Non-pigmented ciliary epithelial cell (primary cell): ENCODE results near the gene LHFPL2.

Experiments used
- DNase-seq: peaks from one replicate; pipeline ENCODE4 v3.0.0-alpha.2; 2010; ENCODE audit warnings: low read depth

Gene LHFPL2

DNA sequence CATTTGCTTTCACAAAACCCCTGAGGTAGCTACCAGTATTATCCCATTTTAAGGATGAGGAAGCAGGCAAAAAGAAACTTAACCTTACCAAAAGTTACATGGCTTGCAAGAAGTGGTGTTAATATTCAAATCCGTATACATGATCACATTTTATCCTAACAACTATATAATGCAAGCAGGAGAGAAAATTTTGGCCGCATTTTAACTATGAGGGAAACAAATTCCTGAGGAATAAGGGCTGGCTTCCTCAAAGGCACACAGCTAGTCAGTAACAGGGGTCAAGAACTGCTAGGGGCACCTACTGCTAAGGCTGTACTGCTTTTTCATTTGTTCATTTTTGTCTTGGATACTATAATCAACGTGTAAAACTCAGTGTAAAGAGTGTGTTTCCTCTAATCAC is 81.0 kb downstream of the LHFPL2 start:
- DNase-seq = no peak

DNA sequence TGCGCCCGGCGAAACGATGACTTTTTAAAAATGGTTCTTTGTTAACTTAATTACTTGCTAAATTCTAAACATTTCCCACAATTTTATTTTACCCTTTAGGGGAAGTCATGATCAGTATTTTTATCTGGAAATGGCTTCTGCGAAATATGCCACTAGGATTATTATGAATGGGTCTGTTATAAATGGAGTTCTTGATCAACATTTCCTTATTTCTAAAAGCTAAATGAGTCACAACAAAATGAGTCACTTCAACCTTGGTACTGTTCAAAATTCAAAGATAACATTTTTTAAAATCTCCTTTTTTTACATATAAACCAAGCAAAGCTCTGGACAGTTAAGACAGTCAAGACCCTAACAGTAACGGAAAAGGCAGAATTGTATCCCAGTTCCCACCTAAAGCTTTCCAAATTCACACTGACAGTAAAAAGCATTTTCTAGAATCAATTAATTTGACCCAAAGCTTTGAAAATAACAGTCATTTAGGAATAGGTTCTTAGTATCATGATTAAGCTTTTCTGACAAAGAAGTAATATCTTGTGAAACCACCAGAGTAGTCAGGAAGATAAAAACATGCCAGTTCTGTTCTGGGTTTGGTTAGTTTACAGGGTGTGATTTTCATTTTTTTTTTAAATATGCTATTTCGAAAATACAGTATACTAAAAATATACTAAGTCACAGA is 81.7 kb downstream of the LHFPL2 start:
- no peak for DNase-seq

GRCh38 chr5:78565395-78565794 is 83.2 kb downstream of the LHFPL2 start:
- no peak for DNase-seq

DNA sequence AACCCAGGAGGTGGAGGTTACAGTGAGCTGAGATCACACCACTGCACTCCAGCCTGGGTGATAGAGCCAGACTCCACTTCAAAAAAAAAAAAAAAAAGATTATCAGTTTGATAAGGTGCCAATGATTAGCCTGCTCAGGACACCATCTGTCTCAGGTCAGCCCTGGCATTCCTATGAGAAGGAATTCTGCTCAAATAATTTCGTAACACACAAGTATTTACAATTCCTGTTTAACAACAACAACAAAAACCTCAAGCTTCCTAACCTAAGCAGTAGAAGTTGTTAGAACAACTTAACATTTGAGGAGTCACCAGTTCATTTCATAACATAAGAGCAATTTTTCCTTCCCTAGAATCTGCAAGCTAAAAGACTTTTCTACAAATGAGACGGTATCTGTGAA is 85.0 kb downstream of the LHFPL2 start:
- DNase-seq = no peak

DNA sequence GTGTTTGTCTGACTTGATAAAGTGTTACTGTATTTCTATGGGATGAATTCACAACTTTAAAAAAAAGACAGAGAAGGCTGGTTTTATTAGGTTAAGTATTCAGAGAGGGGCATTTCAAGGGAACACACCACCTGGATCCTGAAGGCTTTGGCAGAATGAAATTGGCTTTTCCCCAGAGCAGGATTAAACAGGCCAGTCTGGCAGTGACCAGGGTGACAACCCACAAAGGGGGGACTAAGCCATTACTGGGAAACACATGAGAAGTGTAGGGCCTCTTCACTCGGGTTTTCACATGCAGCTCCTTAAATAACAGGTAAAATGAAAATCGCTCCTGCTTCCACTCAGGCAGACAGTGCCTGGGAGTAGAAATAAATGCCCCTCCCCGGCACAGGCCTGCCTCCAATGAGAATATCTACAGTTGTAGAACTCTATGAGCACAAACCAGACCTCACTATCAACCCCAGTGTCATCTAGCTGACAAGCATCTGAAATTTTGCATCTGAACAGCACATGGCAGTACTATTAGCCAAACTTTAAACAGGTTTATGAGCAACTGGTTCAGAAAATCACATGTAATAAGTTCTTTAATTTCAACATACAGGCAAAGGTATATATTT is 85.8 kb downstream of the LHFPL2 start:
- DNase-seq = no peak

DNA sequence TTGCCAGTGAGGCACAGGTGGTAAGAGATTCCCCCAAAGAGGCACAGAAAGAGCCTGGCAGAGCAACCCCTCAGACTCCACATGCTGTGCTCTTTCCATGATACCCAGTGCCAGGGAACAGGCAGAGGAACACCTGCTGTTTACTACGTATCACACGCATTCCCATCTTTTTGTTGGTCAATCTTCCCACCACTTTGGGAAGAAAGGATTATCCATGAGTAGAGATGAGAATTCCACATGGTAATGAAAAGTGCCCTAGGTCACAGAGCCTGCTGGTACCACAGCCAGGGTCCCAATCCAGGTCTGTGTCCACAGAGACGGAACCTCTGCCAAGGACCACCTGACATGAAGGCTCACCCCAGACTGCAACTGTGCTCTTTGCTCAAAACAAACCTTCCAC is 86.6 kb downstream of the LHFPL2 start:
- no peak for DNase-seq

GRCh38 chr5:78561261-78561660 is 87.3 kb downstream of the LHFPL2 start:
- no peak for DNase-seq

- DNase-seq = no peak
Measured at GRCh38 chr5:78560000-78560855, 88.3 kb downstream of the LHFPL2 start.

DNA sequence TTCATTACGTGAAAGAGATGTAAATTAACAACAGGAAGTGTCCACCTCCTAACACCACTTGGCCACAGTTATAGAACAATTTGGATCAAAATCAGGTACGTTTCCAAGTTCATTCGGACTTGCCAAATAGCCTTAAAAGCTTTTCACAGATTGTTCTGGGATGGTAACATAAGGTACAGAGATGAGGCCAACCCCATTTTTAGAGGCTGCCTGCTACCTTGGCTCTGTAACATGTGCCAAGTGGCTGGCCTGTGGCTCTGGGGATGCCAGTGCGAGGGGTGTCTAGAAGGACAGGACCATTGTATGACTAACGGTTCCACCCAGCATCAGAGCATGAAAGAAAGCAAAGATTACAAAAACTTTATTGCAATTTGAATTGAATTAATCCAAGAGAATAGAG is 91.0 kb downstream of the LHFPL2 start:
- DNase-seq = no peak

DNA sequence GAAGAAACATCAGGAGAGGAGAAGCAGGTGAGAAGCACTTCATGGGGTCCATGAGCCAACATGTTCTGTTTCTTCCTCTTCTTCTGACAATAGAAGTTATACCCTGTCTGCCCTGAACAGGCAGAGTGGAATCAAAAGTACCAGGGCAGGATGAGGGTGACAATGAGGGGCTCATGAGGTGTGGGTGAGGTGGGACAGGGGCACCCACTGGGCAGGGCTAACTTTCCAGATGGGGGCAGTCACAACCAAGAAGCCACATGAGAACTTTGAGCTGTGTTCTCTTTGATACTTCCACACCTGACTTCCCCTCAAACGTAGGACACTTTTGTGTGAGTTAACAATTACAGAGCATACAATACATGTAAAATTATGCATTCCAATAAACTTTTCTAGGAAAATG is 92.7 kb downstream of the LHFPL2 start:
- DNase-seq = no peak

- DNase-seq = no peak
Measured at GRCh38 chr5:78554670-78555069, 93.9 kb downstream of the LHFPL2 start.

DNA sequence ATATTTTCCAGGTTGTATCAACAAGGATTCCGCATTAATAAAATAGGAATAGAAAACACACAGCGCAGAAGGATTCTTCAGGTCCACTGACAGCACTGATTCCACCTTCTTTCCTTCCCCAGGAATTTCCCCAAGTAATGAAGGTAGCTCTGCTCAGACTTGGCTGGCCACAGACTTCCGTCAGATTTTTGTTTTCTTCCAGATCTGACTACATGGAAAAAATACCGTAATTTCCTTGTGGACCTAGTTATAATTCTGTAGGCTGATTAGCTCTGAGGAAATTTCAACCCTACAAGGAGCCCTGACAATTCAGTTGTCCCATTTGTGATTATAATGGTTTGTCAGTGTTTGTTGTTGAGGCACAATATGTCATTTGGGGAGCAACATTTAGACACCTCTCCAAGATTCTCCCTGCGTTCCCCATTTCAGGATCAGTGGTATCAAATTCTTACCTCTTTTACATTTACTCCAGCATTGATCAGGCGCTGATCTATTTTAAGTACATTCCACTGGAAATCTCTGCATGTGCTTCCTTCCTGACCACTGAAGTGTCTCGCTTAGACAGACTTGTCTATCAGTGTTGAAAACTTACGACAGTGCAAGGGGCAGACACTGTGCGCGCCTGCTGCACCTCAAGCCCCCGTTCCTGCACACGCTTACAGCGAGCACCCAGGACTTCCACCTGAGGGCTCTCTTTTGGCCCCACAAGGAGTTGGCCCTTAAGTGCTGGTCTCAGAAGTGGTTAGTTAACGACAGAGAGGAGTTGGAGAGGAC is 94.8 kb downstream of the LHFPL2 start:
- no peak for DNase-seq

- DNase-seq = no peak
Measured at GRCh38 chr5:78552729-78553342, 95.7 kb downstream of the LHFPL2 start.

- DNase-seq = no peak
Measured at GRCh38 chr5:78550891-78551290, 97.7 kb downstream of the LHFPL2 start.

GRCh38 chr5:78549043-78549442 is 99.5 kb downstream of the LHFPL2 start:
- DNase-seq = no peak

DNA sequence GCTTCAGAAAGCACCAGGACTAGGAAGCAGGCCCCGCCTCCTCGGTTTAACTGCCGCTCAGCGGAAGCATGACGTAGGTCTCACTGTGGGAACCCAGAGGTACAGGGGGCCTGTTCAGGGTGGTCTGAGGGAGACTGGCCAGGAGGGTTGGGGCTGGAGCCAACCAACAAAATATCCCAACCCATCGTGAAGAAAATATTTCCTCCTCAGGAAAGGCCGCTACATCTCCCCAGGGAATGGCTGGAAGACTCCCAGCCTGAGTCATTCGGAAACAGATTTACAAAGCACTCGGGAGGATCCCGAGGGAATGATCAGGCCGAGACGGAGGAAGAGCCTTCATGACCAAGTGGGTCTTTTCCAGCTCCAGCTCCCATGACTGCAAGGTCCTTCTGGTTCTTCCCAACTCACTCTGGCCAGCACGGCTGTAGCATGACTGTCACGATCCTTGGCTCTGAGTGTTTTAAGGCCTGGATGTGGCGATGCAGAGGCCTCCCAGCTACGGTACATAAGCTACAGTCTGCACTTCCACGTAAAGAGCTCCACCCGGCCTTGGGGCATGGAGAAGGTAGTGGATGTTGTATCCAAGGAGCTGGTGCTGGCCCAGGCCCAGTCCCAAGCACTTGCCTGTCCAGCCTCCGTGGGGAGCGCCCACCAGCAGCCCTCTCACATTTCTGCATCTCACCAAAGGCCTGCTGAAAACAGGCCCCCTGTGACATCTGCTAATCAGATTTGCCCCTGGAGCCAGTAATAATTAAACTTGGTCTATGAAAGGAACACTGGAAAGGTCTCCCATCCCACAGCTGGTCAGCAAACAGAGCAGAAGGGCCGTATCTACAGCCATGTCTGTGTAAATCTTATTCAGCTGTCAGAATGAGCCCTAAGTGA is 100.6 kb downstream of the LHFPL2 start:
- no peak for DNase-seq

DNA sequence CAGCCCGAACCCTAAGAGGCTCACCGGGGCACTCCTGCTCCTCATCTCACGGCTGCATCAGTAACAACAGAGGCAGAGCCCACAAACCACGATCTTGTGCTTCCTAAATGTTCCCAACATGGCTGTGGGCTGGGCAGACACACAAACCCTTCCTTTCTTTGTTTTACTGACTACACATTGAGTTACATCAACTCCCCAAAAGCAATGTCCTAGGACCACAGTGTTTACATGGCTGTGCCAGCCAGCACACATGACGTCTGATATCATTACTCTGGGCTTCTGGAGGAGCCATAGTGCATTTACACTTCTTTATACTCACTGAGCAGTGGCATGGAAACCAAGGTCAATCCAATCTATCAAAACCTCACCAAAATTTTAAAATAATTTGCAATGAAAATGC is 101.4 kb downstream of the LHFPL2 start:
- DNase-seq = no peak

- DNase-seq = no peak
Measured at GRCh38 chr5:78546276-78546996, 102.1 kb downstream of the LHFPL2 start.

GRCh38 chr5:78545406-78545805 is 103.2 kb downstream of the LHFPL2 start:
- DNase-seq = no peak

- DNase-seq = no peak
Measured at GRCh38 chr5:78544561-78545201, 103.9 kb downstream of the LHFPL2 start.
